ENCODE measurements around the gene ZFAND3.
A peak's percentile ranks its signal among the peaks of the same experiment; 100 is the strongest.

The ZFAND3 gene

GRCh38 chr6:38193051-38193450 lies 373.5 kb downstream of the ZFAND3 start:
- peak in 5 of 42 donors; percentile 6 to 30 (median 23) for DNase-seq

GRCh38 chr6:38193481-38194281 lies 374.2 kb downstream of the ZFAND3 start:
- intact Hi-C loops (cut with DNase I): no loop called here
- DNase-seq: peak in 30 of 42 donors; percentile 0 to 84 (median 54)

More at GRCh38 chr6:38193051-38193450, 373.5 kb downstream of the ZFAND3 start:
- intact Hi-C loops (cut with DNase I): no loop called here

- intact Hi-C loops (cut with DNase I): no loop called here
- peak in 3 of 42 donors; percentile 0 to 17 (median 11) for DNase-seq
Observed at GRCh38 chr6:38194282-38194572, 374.7 kb downstream of the ZFAND3 start.

GRCh38 chr6:38194589-38194988 lies 375.1 kb downstream of the ZFAND3 start:
- peak in 4 of 42 donors; percentile 4 to 33 (median 28) for DNase-seq
- intact Hi-C loops (cut with DNase I): no loop called here

GRCh38 chr6:38195113-38195635 lies 375.6 kb downstream of the ZFAND3 start:
- intact Hi-C loops (cut with DNase I): no loop called here
- peak in 4 of 42 donors; percentile 13 to 42 (median 32) for DNase-seq

GRCh38 chr6:38198219-38198618 lies 378.7 kb downstream of the ZFAND3 start:
- intact Hi-C loops (cut with DNase I): no loop called here
- DNase-seq: peak in 3 of 42 donors; percentile 1 to 41 (median 29)

Measured in head of caudate nucleus (tissue), 42 donors.